Measurements from ENCODE around the gene GMDS.

The GMDS gene

GRCh38 chr6:1766654-1767053, 478.8 kb downstream of the GMDS start:
- TF ChIP-seq, protein P1, sequence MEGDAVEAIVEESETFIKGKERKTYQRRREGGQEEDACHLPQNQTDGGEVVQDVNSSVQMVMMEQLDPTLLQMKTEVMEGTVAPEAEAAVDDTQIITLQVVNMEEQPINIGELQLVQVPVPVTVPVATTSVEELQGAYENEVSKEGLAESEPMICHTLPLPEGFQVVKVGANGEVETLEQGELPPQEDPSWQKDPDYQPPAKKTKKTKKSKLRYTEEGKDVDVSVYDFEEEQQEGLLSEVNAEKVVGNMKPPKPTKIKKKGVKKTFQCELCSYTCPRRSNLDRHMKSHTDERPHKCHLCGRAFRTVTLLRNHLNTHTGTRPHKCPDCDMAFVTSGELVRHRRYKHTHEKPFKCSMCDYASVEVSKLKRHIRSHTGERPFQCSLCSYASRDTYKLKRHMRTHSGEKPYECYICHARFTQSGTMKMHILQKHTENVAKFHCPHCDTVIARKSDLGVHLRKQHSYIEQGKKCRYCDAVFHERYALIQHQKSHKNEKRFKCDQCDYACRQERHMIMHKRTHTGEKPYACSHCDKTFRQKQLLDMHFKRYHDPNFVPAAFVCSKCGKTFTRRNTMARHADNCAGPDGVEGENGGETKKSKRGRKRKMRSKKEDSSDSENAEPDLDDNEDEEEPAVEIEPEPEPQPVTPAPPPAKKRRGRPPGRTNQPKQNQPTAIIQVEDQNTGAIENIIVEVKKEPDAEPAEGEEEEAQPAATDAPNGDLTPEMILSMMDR (IDR thresholded peaks at IDR 0.05; ENCODE audit: low read depth, low read length) = no peak
- DNase-seq (ENCODE audit: low read depth, low spot score) = no peak
- in situ Hi-C loops (cut with HindIII; ENCODE audit: low sequenced_read_pairs) = no loop called here
- H3K4me3 ChIP-seq (ENCODE audit: low read depth, low read length) = no peak overlapping the region

GRCh38 chr6:1765160-1765903, 480.1 kb downstream of the GMDS start:
- TF ChIP-seq, protein P1 (IDR thresholded peaks at IDR 0.05; ENCODE audit: low read depth, low read length) = no peak
- DNase-seq (ENCODE audit: low read depth, low spot score) = no peak
- in situ Hi-C loops (cut with HindIII; ENCODE audit: low sequenced_read_pairs) = no loop called here

GRCh38 chr6:1764397-1764987, 480.9 kb downstream of the GMDS start:
- DNase-seq (ENCODE audit: low read depth, low spot score) = no peak
- H3K4me3 ChIP-seq (ENCODE audit: low read depth, low read length) = no peak overlapping the region
- TF ChIP-seq, protein P1 (IDR thresholded peaks at IDR 0.05; ENCODE audit: low read depth, low read length) = no peak
- in situ Hi-C loops (cut with HindIII; ENCODE audit: low sequenced_read_pairs) = no loop called here

More at GRCh38 chr6:1765160-1765903, 480.1 kb downstream of the GMDS start:
- no peak overlapping the region for H3K4me3 ChIP-seq (ENCODE audit: low read depth, low read length)

GRCh38 chr6:1763404-1763803, 482.0 kb downstream of the GMDS start:
- no peak for DNase-seq (ENCODE audit: low read depth, low spot score)
- no peak overlapping the region for H3K4me3 ChIP-seq (ENCODE audit: low read depth, low read length)
- TF ChIP-seq, protein P1 (IDR thresholded peaks at IDR 0.05; ENCODE audit: low read depth, low read length) = no peak
- in situ Hi-C loops (cut with HindIII; ENCODE audit: low sequenced_read_pairs) = no loop called here

DNA sequence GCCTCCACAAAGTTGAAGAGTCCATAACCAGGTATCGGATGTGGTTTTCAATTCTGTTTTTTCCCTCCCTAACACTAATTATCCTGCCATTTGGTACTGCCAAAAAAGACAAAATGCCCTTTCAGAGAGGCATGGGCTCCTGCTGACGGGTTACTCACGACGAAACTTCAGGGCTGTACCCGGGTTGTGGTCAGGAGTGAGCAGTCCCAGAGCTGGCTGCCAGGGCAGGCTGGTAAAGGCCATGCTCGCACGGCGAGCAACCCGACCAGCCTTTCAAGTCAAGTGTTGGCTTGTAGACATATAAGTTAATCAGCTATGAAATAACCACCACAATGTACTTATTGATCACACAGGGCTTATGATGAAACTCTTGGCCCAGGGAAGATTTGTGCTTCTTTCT, 483.2 kb downstream of the GMDS start:
- no peak overlapping the region for H3K4me3 ChIP-seq (ENCODE audit: low read depth, low read length)
- TF ChIP-seq, protein P1 (IDR thresholded peaks at IDR 0.05; ENCODE audit: low read depth, low read length) = no peak
- DNase-seq (ENCODE audit: low read depth, low spot score) = no peak
- in situ Hi-C loops (cut with HindIII; ENCODE audit: low sequenced_read_pairs) = no loop called here

- DNase-seq (ENCODE audit: low read depth, low spot score) = no peak
- H3K4me3 ChIP-seq (ENCODE audit: low read depth, low read length) = no peak overlapping the region
- TF ChIP-seq, protein P1 (IDR thresholded peaks at IDR 0.05; ENCODE audit: low read depth, low read length) = no peak
- in situ Hi-C loops (cut with HindIII; ENCODE audit: low sequenced_read_pairs) = no loop called here
Measured at GRCh38 chr6:1761477-1761877, 483.9 kb downstream of the GMDS start.
